Fibroblast of skin of left biceps (primary cell): ENCODE data around the gene MBTD1.
"Not testable (repeated sequence)": the region's sequence is repeated elsewhere in the genome, so short reads cannot be mapped to it uniquely, and the experiment has no call there.

ENCODE experiments used
- DNase-seq, 2 experiments: peaks; one replicate each; pipeline ENCODE4 v3.0.0-alpha.2; 2013; ENCODE audit warnings: low read depth in 2 of 2

MBTD1 gene

GRCh38 chr17:51255673-51256072, 4.2 kb downstream of the MBTD1 start:
- DNase-seq, result no peak

- DNase-seq, result no peak
Measured at GRCh38 chr17:51251010-51251409, 8.8 kb downstream of the MBTD1 start.

DNA sequence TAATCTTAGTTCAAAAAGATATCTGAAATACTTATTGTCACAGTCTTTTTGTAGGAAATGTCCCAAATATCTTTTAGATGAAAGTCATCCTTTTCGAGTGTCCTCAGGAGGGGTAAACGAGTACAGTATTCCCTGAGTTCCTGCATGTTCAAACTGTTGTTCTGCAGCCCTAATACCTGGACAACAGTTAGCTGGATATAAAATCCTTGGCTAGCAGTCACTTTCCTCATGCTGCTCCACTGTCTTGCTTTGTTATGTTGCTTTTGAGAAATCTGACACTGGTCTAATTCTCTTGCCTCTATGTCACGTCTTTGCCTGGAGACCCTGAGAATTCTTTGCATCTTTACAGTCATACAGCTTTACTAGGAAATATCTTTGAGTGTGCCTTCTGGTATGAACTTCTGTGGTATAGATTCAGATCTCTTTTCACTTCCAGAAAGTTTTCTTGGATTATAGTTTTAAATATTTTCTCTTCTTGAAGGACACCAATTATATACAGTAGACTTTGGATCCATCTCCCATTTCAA, 9.5 kb downstream of the MBTD1 start:
- DNase-seq, result no peak

DNA sequence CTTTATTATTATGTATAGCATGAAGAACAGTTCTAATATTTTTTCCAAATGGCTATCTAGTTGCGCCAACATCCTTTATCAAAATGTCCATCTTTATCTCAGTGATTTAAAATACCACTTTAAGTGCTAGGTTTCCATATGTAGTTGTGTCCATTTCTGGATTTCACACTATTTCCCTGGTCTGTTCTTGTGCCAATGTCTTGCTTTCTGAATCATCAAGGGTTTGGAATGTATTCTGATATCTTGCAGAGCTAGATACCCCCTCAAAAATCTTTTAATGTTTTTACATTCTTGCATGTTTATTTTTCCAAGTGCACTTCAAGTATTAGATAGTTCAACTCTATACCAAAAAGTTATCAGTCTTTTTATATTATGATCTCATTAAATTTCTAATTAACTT, 14.3 kb downstream of the MBTD1 start:
- no peak for DNase-seq

- DNase-seq, result no peak
Measured at GRCh38 chr17:51244041-51244440, 15.8 kb downstream of the MBTD1 start.

- no peak for DNase-seq
Measured at GRCh38 chr17:51240275-51240674, 19.6 kb downstream of the MBTD1 start.

DNA sequence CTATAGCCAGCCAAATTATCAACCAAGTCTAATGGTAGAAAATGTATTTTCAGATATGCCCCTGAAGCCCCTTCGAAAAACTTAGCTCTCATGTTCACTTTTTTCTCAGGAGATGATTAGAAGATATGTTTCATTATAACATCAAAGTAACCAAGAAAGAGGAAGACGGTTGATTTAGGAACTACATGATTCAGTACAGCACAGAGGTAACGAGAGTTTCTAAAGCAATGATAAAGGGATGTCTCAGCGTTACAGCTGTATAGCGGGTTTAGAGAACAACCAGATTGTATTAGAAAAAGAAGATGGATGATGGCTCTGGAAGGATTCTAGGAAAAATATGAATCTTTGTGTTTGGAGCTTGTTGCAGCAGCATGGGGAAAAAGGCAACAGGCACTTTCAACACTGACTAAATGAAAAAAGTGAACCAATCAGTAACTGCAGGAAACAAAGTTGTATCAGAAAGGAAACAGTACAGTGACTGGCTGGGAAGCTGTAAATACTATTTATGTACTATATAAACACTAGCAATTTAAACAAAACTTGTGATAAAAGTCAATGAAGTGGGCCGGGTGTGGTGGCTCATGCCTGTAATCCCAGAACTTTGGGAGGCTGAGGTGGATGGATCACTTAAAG, 21.5 kb downstream of the MBTD1 start:
- no peak for DNase-seq

DNA sequence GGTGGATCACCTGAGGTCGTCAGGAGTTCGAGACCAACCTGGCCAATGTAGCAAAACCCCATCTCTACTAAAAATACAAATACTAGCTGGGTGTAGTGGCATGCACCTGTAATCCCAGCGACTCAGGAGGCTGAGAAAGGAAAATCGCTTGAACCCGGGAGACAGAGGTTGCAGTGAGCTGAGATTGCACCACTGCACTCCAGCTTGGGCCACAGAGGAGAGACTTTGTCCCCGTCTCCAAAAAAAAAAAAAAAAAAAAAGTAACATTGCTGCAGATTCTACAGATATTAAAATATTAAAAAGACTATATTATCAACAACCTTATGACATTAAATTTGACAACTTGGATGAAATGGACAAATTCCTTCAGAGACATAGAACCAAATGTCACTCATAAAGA, 25.7 kb downstream of the MBTD1 start:
- no peak for DNase-seq

DNA sequence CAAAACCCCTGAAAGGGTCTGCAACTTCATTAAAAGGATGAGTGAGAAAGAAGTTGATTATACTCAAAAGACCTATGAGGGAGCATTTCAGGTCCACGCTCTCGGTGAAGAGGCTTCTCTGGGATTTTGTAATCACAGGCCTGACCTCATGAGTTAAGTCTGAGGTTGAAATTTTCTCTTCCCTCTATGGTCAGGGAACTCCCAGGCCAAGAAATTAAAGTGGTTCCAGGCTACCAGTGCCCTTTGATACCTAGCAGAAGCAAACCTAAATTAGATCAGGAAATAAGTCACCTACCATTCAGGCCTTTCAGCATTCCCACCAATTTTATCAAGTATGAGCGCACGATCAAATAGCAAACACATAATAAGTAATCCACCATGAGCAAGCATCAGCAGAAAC, 27.9 kb downstream of the MBTD1 start:
- DNase-seq, result no peak

GRCh38 chr17:51230306-51230705, 29.5 kb downstream of the MBTD1 start:
- DNase-seq, result no peak

GRCh38 chr17:51229889-51230288, 30.0 kb downstream of the MBTD1 start:
- no peak for DNase-seq

DNA sequence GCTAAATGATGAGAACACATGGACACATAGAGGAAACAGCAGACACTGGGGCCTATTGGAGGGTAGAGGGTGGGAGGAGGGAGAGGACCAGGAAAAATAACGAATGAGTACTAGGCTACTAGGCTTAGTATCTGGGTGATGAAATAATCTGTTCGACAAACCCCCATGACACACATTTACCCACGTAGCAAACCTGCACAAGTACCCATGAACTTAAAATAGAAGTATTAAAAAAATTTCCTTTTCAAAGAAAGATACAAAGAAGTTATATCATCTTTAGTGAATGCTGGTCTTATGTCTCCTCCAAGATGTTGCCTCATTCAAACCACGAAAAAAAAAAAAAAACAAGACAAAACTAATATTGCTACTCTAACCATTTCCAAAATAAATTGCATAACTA, 31.7 kb downstream of the MBTD1 start:
- peak; percentile 38 to 42 for DNase-seq

- not testable (repeated sequence) for DNase-seq
Measured at GRCh38 chr17:51225523-51225922, 34.3 kb downstream of the MBTD1 start.

DNA sequence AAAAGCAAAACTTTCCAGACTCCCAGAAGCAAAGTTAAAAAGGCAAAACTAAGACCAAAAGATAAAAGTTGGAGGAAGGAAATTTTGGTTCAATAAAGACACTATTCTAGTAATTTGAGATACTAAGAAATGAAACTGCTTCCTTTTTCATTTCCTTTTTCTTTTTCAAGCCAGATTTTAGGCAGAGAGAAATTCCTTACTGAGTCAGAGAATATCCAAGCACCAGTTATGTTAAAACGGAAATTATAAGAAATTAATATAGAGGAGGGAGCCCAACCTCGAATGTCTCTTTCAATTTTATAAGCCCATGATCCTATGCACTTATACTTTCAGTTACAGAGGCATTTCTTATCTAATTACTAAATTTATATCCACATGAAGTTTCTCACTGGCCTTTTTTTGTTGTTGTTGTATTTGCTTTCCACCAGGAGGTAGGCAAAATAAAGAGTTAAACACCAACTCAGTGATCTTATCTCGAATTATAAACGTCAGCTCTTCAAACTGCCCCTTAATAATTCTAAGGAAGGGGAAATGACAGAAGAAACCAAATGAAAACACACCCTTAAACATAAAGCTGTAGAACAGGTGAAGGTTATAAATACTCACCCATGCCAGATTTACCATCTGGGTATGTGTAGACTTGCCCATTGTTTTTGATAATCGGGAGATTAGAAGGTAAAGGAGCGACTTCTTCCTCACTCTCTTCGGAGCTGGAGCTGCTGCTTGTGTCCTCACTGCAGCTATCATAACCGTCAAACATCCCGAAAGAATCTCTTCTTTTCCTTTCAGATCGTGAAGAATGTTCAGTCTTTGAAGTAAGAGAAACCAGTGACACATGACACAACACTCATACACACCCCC, 35.2 kb downstream of the MBTD1 start:
- DNase-seq, result no peak

- no peak for DNase-seq
Measured at GRCh38 chr17:51221322-51221721, 38.5 kb downstream of the MBTD1 start.

DNA sequence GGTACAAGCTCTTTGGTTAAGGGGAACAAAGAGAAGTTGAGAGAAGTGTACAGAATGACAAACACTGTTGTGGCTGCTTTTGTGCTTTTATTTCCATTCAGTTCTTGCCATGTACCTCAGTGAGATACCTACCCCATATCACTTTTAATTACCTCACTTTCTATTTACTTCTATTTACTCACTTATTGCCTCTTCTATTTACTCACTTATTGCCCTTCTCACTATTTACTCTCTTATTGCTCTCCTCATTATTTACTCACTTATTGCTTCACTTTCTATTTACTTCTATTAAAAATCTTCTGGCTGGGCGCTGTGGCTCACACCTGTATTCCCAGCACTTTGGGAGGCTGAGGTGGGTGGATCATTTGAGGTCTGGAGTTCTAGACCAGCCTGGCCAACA, 41.9 kb downstream of the MBTD1 start:
- DNase-seq, result no peak

GRCh38 chr17:51214920-51215319, 44.9 kb downstream of the MBTD1 start:
- no peak for DNase-seq

DNA sequence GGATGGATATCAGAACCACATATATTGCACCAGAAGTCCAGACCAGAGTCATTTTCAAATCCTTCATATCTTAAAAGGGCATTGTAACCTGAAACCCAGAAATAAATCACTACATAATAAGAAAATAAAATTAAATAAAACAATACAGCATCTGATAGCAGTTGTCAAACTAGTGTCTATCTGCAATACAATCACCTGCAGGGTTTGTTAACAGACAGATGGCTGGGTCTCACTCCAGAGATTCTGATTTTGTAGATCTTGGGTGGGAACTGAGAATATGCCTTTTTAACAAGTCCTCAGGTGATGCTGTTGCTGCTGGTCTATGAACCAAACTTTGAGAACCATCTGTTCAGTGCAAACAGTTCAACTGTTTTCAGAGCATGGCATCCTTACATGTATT, 56.0 kb downstream of the MBTD1 start:
- no peak for DNase-seq

DNA sequence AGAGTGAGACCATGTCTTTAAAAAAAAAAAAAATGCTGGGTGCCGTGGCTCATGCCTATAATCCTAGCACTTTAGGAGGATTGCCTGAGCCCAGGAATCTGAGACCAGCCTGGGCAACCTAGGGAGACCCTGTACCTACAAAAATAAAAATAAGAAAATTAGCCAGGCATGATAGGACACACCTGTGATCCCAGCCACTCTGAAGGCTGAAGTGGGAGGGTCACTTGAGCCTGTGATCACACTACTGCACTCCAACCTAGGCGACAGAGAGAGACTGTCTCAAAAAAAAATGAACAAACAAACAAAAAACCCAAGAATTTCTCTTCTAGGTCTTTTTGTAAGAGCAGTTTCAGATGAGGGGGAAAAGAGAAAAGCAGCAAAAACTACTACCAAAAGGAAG, 59.0 kb downstream of the MBTD1 start:
- DNase-seq, result no peak

GRCh38 chr17:51200295-51200694, 59.6 kb downstream of the MBTD1 start:
- DNase-seq, result no peak

- no peak for DNase-seq
Measured at GRCh38 chr17:51197754-51198153, 62.1 kb downstream of the MBTD1 start.

DNA sequence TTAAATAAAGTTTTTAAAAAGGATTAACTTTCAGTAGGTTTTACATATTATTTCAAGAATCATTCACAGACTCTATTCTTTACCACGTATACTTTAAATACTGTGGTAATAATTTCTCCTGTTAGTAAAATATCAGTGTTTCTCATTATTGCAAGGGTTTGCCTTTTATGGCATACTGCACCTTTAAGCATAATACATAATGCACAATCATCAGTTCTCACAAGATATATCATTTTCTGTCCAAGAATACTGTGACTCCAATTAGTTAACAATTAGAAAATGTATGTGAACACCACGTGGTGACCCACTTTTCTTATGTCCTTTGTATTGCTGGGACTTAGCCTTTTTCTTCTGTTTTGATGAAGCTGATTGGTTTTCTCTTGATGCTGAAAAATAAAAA, 68.0 kb downstream of the MBTD1 start:
- no peak for DNase-seq

- no peak for DNase-seq
Measured at GRCh38 chr17:51189628-51190027, 70.2 kb downstream of the MBTD1 start.
